GM06990 (cell line): ENCODE data around the gene SEC62.

Source experiments
- DNase-seq: peaks from one replicate; pipeline ENCODE4 v3.0.0-alpha.2; 2011; ENCODE audit not compliant: insufficient read length; ENCODE audit errors: extremely low read depth
- H3K27me3 ChIP-seq: replicated peaks from 2 replicates; pipeline ENCODE4 v1.6.0; 2011; ENCODE audit warnings: low read length; ENCODE audit not compliant: control insufficient read depth, insufficient read depth
- H3K36me3 ChIP-seq: 2 replicates; pipeline ENCODE4 v1.5.1; 2011; ENCODE audit warnings: low read length; ENCODE audit not compliant: control insufficient read depth, insufficient read depth
- H3K4me3 ChIP-seq: replicated peaks from 2 replicates; pipeline ENCODE4 v1.5.1; 2011; ENCODE audit warnings: low read depth, mild to moderate bottlenecking, control low read depth, low read length
- TF ChIP-seq, protein P1 (sequence below): IDR thresholded peaks from 2 replicates; pipeline ENCODE4 v1.5.1; 2011; ENCODE audit warnings: low read length, control low read depth, mild to moderate bottlenecking, inconsistent platforms; ENCODE audit not compliant: insufficient read depth, poor library complexity, severe bottlenecking

The SEC62 gene

DNA sequence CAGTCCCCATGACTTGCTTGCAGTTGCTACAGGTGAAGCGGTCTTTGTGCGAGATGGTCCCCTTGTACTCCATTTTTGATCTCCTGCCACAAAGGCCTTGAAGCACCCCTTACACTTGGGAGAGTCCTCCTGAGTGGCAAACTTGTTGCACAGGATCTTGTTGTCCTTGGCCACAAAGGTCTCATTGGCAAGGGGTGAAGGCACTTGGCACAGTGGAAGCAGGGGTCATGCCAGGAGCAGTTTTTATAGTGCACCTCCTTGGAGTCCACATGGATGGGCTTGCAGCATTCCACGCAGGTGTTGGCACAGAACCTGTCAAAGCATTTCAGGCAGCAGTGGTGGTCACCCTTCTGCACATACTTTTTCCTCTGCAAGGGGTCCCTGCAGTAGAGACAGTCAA lies 20.3 kb upstream of the SEC62 start:
- H3K27me3 ChIP-seq, result no peaks in the 10 kb centered on the region

DNA sequence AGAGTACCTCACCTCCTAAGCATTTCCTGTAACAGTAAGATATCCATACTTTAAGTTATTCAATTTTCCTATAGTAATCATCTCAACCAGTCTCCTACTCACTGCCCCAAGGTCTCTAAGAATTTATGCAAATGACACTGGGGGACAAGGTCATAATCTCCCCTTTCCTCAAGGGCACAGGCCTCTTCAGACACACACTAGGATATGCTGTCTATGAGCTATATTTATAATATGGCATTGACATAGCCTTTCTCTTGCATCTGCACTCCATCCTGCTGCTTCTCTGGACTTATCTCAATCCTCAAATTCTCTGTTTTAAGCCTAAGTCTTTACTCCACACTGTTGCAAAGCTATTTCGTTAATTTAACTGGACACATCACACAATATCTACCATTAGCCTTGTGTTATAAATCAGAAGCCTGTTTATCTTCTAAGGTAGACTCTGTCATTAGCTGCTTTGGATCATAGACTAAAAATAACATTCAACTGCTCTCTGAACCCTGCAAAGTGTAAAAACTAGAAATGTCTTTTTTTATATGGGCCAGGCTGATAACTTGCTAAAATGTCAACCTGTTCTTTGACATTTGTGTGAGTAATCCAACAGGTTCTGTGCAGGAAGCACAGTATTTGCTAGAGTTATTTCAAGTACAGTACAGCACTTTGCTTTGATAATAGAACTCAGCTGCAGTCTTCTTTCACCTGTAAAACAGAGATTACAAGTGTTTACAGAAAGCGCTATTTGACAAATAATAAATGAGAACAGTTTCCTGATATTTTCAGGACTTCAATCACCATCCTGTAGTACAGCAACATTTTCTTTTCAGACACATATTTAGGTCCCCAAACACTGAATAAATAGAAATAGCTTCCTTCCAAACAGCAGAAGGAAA lies 17.8 kb upstream of the SEC62 start:
- no peak overlapping the region for H3K4me3 ChIP-seq
- H3K36me3 ChIP-seq, result no peaks in the 10 kb centered on the region
- DNase-seq, result no peak
- H3K27me3 ChIP-seq, result no peaks in the 10 kb centered on the region
- TF ChIP-seq, protein P1, sequence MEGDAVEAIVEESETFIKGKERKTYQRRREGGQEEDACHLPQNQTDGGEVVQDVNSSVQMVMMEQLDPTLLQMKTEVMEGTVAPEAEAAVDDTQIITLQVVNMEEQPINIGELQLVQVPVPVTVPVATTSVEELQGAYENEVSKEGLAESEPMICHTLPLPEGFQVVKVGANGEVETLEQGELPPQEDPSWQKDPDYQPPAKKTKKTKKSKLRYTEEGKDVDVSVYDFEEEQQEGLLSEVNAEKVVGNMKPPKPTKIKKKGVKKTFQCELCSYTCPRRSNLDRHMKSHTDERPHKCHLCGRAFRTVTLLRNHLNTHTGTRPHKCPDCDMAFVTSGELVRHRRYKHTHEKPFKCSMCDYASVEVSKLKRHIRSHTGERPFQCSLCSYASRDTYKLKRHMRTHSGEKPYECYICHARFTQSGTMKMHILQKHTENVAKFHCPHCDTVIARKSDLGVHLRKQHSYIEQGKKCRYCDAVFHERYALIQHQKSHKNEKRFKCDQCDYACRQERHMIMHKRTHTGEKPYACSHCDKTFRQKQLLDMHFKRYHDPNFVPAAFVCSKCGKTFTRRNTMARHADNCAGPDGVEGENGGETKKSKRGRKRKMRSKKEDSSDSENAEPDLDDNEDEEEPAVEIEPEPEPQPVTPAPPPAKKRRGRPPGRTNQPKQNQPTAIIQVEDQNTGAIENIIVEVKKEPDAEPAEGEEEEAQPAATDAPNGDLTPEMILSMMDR, result no peak

More for the DNA sequence above, 20.3 kb upstream of the SEC62 start:
- Histone ChIP-seq H3K4me3 (no peak overlapping the region), H3K36me3 (no peaks in the 10 kb centered on the region)
- no peak for DNase-seq
- TF ChIP-seq, protein P1, result no peak

DNA sequence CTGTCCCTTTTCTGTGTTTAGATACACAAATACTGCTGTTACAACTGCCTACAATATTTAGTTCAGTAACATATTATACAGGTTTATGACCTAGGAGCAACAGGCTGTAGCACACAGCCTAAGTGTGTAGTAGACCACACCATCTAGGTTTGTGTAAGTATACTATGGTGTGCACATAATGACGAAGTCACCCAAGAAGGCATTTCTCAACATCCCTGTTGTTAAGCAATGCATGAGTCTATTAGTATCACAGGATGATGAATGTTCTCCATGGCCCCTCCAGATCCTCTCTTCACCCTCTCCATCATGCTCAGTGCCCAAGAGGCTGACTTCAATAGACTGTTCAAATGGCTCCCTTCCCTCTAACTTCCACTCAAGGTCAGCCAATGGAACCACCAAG lies 14.6 kb upstream of the SEC62 start:
- Histone ChIP-seq H3K36me3 (no peaks in the 10 kb centered on the region), H3K27me3 (no peaks in the 10 kb centered on the region), H3K4me3 (no peak overlapping the region)
- TF ChIP-seq, protein P1, result no peak
- no peak for DNase-seq

DNA sequence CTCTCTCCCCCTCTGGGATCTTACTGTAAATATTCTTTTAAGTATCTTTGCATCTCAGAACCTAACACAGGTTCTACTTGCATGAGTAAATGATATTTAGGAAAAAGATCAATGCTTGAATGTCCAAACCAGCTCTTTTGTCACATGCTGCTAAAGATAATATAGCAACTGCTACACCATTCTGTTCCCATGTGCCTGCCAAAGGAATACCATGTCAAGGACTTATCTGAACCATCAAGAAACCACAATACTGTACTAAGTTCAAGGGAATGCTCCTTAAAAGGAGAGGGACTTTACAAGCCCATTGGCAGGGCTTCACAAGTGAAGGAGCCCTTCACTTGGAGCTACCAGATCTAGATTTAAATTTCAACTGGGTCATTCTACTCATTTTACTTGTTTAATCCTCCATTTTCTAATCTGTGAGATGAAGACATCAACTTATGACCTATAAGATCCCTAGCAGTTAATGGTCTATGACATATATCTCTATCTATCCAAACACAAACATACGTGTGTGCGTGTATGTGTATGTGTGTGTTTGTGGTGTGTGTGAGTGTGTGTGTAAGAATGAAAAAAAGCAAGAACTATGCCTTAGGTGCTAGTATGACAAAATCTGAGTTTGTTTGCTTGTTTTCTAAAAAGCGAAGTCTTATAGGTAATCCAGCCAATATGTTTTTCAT lies 13.0 kb upstream of the SEC62 start:
- no peak for DNase-seq
- Histone ChIP-seq H3K4me3 (no peak overlapping the region), H3K27me3 (no peaks in the 10 kb centered on the region), H3K36me3 (no peaks in the 10 kb centered on the region)
- TF ChIP-seq, protein P1, result no peak

DNA sequence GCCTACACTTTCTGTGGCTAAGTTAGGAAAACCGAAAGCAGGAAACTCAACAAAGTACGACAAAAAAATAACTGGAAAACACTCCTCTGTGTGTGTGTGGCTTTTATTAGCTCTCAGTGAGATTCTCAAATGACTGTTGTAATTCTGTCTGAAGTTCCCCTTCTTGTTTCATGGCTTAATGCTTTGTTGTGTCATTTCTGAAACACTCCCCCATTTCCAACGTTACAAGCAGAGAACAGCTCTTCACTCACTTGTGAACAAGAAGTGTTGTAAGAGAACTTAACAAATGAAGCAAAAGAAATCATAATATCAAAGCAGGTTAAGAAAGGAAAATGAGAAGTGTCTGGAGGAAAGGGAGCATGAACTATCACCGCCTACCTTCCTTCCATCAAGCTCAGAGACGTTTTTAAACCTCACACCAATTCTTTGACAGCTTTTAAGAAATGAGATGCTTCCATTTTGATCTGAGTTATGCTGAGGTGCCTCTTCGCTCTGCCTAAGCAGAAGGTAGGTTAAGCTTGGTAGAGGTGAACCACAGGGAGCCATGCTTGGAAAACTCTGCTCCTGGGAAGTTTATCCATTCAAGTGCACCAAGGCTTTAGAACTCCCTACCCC lies 12.4 kb upstream of the SEC62 start:
- TF ChIP-seq, protein P1, result no peak
- Histone ChIP-seq H3K27me3 (no peaks in the 10 kb centered on the region), H3K36me3 (no peaks in the 10 kb centered on the region), H3K4me3 (peak overlapping the region; percentile 1)
- DNase-seq, result peak; percentile 67
